ENCODE data around the gene MEGF11.

Gene MEGF11

DNA sequence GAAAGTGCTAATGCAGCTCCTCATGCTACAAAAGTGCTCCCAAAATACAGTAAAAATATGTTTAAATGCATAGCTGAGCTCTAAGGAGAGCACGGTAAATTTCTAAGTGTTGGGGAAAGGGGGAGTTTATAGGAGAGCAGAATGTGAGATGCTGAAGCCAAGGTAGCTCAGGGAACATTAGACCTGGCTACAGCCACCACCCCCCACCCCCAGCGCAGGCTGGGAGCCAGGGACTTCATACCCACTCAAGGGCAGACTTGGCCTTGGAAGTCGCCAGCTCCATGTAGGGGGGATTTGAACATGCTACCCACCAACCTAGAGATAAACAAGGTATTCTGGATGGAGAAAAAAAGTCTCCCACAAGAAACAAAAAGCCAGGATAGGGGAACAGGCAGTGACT lies 142.2 kb downstream of the MEGF11 start:
- no peak overlapping the region for H3K4me3 ChIP-seq (ENCODE audit: low read depth, low read length)
- TF ChIP-seq, protein P1, sequence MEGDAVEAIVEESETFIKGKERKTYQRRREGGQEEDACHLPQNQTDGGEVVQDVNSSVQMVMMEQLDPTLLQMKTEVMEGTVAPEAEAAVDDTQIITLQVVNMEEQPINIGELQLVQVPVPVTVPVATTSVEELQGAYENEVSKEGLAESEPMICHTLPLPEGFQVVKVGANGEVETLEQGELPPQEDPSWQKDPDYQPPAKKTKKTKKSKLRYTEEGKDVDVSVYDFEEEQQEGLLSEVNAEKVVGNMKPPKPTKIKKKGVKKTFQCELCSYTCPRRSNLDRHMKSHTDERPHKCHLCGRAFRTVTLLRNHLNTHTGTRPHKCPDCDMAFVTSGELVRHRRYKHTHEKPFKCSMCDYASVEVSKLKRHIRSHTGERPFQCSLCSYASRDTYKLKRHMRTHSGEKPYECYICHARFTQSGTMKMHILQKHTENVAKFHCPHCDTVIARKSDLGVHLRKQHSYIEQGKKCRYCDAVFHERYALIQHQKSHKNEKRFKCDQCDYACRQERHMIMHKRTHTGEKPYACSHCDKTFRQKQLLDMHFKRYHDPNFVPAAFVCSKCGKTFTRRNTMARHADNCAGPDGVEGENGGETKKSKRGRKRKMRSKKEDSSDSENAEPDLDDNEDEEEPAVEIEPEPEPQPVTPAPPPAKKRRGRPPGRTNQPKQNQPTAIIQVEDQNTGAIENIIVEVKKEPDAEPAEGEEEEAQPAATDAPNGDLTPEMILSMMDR (IDR thresholded peaks at IDR 0.05; ENCODE audit: low read depth, low read length, missing control alignments) = no peak

DNA sequence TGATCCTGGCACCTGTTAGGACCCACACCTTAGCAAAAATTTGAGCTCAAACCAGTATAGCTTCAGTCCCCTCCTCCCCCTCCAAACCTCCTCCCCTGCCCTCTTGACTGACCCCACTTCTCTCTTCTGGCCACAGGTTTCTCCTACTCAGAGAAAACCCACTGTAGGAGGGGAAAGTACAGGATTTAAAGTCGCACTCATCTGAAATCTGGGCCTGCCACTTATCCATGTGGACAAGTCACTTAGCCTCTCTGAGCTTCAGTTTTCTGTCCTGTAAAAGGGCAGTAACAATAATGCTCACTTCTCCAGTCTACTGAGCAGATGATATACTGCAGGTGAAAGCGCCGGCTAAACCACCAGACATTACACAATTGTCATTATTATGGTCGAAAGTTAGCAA lies 142.7 kb downstream of the MEGF11 start:
- TF ChIP-seq, protein P1 (IDR thresholded peaks at IDR 0.05; ENCODE audit: low read depth, low read length, missing control alignments) = no peak
- H3K4me3 ChIP-seq (ENCODE audit: low read depth, low read length) = no peak overlapping the region
- DNase-seq (ENCODE audit: low read depth) = no peak

More for the DNA sequence above, 142.2 kb downstream of the MEGF11 start:
- no peak for DNase-seq (ENCODE audit: low read depth)

DNA sequence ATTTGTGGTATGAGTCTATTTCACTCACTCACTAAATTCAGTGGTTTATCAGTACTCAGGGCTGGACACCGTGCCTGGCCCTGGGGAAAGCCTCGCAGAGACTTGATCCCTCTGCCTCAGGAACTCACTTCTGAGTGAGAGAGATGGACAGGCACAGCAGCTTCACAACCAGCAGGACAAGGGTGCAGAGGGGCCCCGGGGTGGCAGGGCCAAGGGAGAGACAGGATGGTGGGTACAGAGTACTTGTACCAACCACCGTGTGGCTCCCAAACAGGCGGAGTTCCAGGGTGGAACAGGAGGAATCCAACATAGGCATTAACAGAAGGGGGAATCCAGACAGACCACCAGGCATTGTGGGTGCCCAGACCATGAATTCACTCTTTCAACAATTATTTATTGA lies 143.7 kb downstream of the MEGF11 start:
- TF ChIP-seq, protein P1 (IDR thresholded peaks at IDR 0.05; ENCODE audit: low read depth, low read length, missing control alignments) = no peak
- no peak overlapping the region for H3K4me3 ChIP-seq (ENCODE audit: low read depth, low read length)
- DNase-seq (ENCODE audit: low read depth) = no peak

DNA sequence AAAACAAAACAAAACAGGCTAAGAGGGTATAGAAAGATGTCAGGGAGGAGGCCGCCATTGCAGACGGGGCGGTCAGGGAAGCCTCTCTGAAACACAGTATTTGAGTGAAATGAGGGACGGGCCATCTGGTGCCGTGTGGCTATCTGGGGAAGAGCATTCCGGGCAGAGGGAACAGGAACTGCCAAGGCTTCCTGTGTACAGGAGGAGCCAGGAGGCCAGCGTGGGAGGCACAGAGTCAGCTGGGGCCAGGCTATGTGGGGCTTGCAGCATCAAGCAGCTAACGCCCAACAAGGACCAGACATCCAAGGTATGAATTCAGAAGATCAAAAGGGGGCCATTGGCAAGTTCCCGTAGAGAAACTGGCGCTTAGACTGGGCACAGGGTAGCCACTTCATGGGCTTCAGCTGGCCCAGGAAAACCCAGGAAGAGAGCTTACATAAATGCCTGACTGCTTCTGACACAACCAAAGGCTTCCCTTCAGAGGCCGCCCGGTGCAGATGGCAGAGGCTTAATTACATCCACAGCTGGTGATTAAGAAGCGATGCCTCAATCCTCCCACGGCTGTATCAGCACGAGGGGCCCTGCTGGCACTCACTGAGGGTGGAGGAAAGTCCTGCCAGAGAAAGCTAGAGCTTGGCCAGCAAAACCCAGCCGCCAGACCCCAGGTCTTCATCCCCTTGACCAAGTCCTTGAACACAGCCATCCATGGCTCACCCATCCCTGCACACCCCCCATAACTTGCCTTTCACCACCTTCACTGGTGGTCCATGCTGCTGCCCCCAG lies 144.9 kb downstream of the MEGF11 start:
- no peak for DNase-seq (ENCODE audit: low read depth)
- TF ChIP-seq, protein P1 (IDR thresholded peaks at IDR 0.05; ENCODE audit: low read depth, low read length, missing control alignments) = no peak
- no peak overlapping the region for H3K4me3 ChIP-seq (ENCODE audit: low read depth, low read length)

DNA sequence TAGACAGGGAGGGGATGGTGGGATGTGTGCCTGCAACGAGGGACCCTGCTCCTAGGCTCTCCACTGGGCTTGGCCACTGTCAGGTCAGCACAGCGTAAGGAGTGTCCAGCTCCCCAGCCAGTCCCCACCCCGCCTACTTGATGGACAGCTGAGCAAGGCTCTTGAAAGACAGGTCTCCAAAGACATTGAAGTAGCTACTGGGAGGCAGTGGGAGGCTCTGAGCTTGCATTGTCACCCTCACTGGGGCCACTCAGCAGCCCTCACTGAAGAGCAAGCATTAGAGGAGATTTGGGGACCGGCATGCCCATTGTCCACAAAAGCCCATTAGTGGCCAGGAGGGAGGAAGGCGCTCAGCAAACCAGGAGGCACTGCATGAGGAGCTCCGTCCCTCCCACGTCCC lies 146.5 kb downstream of the MEGF11 start:
- no peak overlapping the region for H3K4me3 ChIP-seq (ENCODE audit: low read depth, low read length)
- TF ChIP-seq, protein P1 (IDR thresholded peaks at IDR 0.05; ENCODE audit: low read depth, low read length, missing control alignments) = no peak
- no peak for DNase-seq (ENCODE audit: low read depth)

DNA sequence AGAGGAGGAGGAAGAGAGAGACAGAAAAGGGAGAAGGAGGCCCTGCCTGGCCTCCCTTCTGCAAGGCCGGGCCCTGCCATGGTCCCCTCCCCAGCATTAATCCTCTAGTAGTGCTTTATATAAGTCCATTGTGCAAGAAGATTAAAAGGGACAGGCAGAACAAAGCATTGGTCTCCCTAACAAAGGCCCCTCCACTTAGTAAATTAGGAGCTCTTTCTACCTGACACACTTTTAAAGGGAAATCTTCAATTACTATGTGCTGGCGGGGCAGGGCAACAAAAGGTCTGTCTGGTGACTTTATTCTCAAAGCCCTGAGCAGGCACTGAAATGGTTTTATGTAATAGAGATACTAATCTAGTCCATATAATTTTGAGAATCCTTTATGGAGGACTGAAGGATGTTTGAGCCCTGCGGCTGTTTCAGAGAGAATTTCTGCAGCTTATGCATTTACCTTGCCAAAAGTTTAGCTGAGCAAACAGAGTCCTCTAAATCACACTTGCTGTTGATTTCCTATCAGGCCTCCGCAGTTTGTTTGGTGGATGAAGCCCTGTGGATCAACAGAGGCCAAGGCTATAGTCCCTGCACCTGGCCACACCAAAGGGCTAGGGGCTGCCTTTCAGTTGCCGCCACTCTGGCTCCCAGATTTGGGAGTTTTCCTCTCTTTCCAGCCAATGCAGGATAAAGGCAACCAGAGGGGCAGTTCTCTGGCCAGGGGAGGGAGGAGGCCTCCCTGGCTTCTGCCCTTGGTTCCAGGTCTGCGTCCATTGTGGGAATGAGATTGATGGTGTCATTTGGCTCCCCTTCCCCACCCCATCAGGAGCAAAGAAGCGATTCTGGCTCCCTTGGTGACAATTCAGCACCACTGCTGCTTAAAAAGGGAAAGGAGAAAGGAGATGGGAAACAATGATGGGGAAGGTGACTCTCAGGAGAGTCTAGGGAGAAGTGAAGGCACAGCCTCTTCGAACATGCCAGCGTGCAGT lies 148.0 kb downstream of the MEGF11 start:
- no peak overlapping the region for H3K4me3 ChIP-seq (ENCODE audit: low read depth, low read length)
- TF ChIP-seq, protein P1 (IDR thresholded peaks at IDR 0.05; ENCODE audit: low read depth, low read length, missing control alignments) = no peak
- no peak for DNase-seq (ENCODE audit: low read depth)
